ENCODE results near the gene PLAAT3.
"Not testable (repeated sequence)": the region's sequence is repeated elsewhere in the genome, so short reads cannot be mapped to it uniquely, and the experiment has no call there.

The PLAAT3 gene

DNA sequence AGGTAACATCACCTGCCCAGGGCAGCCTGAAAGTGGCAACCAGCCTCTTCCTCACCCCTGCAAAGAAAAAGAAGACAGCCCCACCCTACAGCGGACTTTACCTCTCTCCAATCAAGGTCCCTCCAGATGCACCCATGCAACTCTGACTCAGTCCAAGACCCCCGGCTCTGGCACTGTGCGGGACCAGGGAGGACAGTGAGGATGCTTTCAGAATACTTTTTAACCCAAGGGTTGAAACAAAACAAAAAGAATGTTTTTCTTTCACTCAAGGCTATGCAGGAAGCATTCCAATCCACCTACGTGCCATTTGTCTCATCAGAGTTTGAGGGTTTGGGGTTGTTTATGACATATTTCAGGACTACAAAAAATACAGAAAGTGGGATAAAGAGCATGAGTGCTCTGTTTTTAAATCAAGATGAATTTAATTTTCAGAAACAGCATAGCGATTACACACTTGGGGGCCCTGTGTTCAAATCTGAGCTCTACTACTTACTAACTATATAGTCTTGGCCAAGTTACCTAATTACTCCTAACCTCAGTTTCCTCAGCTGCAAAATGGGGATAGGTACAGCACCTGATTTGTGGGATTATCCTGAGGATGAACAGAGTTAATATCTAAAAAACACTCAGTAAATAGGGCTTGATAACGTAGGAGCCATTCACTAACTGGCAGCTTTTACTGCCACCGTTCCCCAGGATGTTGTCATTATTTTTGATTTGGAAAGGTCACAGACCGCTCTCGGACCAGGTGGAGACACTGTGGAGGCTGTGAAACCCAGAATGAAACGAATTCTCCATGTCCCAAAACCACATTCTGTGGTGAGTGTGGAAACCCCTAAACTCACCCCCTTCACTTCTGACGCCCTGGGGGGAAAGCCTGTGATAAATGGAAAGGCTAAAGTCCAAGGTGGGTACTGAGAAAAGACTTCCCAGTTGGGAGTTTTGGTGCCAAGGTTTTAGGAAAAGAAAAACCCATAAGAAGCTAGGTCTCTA lies 5.6 kb downstream of the PLAAT3 start:
- DNase-seq = no peak

DNA sequence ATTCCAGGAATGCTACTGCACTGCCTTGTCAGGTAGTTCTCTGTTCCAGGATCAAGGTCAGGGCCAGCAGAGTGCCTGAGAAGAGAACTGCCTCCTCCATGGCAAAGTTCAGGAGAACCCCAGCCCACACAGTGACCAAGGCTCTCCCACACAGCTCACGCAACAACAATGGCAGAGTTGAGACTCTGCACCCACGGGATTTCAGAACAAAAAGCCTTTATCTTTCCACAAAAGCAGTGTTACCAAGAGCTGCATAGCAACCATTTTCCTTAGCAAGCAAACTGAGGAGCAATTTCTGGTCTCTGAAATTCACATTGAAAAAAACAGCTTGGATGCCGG lies 11.1 kb downstream of the PLAAT3 start:
- no peak for DNase-seq

DNA sequence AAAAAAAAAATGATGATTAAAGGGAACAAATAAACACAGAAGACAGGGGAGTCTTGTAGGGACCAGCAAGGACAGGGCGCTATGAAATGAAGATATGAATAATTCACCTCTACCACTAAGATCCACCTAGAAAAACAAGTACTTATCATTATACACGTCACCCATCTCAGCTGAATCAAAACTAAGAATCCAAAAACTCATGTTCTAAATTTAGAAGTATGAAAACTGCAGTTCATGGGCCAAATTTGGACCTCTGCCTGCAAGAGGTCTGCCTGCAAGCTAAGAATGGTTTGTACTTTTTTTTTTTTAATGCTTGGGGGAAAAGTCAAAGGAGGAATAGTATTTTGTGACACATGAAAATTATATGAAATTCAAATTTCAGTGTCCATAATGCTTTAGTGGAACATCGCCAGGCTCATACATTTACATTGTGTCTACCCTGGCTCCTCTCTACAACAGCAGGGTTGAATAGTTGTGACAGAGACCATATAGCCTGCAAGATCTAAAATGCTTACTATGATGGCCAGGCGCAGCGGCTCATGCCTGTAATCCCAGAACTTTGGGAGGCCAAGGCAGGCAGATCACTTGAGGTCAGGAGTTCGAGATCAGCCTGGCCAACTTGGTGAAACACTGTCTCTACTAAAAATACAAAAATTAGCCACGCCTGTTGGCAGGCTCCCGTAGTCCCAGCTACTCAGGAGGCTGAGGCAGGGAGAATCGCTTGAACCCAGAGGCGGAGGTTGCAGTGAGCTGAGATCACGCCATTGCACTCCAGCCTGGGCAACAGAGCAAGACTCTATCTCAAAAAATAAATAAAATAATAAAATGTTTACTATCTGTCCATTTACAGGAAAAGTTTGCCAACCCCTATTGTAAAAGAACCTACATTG lies 11.7 kb downstream of the PLAAT3 start:
- not testable (repeated sequence) for DNase-seq

DNA sequence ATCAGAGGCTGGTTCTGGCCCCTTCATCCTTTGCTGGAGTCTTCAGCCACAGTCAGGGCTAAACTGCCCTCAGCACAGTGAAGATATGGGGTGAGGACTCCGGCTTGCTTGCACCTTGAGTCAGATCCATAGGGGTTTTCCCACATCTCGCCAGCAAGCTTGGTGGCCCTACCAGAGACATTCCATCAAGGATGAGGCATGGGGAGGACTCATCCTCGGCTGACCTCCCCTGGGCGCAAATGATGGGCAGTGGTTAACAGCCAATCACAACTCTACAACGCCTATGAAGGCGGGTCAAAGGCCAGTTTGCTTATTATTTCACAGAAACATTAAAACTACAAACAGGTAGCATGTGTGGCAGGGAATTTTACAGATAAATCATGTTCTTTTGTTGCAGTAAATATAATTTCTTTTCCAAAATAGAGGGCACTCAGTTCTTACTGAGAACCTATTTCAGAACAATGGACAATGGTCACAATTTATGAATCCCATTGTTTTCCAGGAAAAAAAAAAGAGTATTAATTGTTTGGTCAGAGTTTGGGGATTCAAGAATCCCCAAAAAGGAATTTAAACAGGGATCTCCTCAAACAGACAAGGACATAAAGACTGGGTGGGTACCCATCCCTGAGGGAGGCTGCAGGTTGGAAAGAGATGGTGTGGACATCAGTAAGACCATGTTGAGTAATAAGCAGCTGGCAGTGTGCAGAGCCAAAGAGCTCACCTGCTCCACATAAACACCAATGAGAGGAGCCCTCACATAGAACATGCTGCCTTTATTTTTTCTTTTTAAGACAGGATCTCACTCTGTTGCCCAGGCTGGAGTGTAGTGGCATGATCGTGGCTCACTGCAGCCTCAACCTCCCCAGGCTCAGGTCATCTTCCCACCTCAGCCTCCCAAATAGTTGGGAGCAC lies 14.8 kb downstream of the PLAAT3 start:
- DNase-seq = no peak

DNA sequence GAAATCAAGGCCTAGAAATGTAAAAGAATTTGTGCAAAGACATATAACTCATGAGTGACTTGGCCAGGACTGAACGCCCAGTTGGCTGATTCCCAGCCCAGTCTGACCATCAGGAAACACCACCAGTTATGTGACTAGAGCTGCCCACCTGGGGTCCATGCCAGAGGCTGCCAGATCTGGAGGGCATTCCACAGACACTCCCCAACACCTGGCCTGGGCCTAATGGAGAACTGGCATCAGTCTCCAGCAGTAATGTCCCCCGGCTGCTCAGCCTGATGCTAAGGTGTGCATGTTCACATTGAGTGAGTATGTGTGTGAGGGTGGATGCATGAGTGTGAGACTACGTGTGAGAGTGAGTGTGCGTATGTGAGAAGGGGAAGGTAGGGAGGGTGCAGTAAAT lies 15.7 kb downstream of the PLAAT3 start:
- no peak for DNase-seq

DNA sequence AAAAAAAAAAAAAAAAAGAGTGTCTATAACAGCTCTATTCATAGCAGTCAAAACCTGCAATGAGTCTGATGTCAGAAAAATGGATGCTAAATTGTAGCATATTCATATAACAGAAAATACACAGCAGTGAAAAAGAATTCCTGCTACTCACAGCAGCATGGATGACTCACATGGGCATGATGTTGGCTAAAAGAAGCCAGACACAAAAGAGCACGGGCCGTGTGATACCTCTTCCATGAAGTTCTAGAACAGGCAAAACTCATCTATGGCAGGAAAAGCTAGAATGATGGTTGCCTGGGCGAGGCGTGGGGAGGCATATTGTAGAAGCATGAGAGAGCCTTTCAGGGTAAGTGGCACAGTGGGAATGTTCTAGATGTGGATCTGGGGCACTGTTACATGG lies 18.9 kb downstream of the PLAAT3 start:
- DNase-seq = no peak

DNA sequence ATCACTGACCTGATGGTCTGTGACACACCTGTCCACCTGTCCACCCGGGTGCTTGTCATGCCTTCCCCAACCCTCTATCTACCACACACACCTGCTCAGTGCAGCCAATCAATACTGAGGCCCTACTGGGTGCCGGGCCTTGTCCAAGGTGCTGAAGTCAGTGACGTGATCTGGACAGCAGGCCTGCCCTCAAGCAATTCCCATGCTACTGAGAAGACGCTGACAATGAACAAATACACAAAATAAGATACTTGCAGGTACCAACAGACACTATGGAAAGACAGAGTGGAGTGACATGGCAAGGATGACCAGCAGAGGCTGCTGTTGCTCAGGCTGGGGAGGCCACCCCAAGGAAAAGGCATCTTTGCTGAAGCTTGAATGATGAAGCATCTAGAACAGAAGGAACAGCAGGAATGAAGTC lies 21.2 kb downstream of the PLAAT3 start:
- DNase-seq = no peak

DNA sequence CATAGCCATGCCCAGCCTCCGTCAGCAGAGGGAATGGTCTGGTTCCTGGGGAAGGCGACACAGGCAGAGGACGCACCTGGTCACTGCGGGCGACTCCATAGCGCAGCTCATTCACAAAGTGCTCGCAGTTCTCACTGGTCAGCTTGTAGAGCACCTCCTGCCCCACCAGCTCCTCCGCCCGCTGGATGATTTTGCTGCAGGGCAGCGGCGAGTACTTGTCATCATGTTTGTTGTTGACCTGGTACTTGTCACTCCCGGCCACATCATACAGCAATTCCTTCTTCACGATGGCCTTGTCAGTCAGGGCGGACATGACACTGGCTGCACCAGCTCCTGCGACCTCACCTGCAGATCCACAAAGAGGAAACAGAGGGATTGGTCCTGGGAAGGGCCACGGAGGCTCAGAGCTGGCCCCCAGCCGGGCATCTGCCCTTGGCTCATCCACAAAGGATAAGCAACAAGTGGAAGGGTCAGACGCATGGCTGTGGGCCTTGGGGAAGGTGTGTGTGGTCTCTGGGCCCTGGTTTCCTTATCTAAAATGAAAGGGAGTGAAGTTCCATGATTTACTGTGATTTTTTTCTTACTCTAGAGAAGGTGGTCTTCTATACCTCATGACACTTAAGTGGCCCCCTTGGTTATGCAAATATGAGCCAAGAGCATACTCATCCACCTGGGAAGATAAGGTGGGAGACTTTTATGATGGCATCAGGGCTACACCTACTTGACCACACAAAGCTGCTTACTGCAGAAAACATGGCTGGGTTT lies 24.0 kb downstream of the PLAAT3 start:
- no peak for DNase-seq

DNA sequence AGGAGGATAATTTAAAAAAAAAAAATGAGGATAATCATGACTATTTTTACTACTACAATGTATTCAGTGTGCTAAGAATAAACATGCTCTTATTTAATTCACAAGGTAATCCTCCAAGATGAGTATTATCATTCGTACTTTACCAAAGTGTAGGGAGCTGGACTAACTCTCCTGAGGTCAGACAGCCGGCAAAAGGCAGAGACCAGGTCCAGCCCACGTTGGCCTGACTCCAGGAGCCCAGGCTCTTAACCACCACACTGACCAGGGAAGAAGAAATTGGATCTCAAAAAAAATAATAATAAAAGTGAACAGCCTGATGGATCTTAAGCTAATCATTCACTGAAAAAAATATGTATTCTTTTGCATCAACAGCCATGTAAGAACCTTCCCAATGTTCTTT lies 25.2 kb downstream of the PLAAT3 start:
- DNase-seq = no peak

DNA sequence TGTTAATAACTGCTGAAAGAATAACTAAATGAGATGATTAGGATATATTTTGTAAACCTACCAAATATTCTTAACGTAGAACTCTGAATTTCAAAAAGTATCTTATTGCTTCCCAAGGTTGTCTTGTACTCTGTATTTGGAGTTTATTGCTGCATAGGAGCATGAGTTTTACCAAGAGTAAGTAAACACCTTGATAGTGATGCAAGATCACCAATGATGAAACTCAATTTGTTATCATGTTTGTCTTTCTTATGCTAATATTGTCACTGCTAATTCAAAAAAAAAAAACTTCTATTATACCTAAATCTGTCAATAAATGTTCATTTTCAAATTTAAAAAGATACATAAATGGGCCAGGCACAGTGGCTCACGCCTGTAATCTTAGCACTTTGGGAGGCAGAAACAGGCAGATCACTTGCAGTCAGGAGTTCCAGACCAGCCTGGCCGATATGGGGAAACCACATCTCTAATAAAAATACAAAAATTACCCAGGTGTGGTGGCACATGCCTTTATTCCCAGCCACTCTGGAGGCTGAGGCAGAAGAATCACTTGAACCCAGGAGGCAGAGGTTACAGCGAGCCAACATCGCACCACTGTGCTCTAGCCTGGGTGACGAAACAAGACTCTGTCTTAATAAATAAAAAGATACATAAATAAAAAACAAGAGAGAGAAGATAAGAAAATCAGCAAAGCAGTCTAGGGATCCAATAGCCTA lies 27.6 kb downstream of the PLAAT3 start:
- no peak for DNase-seq

DNA sequence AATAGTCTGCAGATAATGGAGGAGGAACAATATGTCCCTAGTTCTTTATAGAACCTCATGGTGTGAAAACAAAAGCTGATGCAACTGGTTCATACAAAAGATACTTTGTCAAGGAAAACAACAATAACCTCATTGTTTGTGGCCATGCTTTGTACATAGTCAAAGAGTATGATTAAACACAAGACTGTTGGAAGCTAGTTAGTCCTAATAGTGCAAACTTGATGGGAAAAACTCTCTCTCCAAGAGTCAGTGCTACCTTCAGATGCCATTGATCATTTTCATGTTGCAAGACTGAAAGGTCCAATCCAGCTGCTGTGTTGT lies 30.9 kb downstream of the PLAAT3 start:
- DNase-seq = no peak

DNA sequence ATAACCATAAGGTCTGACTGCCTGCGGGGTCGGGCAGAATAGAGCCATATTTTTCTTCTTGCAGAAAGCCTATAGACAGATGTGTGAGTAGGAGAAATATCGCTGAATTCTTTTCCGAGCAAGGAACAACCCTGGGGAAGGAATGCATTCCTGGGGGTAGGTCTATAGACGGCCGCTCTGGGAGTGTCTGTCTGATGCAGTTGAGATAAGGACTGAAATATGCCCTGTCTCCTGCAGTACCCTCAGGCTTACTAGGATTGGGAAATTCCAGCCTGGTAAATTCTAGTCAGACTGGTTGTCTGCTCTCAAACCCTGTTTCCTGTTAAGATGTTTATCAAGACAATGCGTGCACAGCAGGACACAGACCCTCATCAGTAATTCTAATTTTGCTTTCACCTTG lies 33.0 kb downstream of the PLAAT3 start:
- not testable (repeated sequence) for DNase-seq

DNA sequence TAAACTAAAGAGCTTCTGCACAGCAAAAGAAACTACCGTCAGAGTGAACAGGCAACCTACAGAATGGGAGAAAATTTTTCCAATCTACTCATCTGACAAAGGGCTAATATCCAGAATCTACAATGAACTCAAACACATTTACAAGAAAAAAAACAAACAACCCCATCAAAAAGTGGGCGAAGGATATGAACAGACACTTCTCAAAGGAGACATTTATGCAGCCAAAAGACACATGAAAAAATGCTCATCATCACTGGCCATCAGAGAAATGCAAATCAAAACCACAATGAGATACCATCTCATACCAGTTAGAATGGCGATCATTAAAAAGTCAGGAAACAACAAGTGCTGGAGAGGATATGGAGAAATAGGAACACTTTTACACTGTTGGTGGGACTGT lies 35.4 kb downstream of the PLAAT3 start:
- not testable (repeated sequence) for DNase-seq

DNA sequence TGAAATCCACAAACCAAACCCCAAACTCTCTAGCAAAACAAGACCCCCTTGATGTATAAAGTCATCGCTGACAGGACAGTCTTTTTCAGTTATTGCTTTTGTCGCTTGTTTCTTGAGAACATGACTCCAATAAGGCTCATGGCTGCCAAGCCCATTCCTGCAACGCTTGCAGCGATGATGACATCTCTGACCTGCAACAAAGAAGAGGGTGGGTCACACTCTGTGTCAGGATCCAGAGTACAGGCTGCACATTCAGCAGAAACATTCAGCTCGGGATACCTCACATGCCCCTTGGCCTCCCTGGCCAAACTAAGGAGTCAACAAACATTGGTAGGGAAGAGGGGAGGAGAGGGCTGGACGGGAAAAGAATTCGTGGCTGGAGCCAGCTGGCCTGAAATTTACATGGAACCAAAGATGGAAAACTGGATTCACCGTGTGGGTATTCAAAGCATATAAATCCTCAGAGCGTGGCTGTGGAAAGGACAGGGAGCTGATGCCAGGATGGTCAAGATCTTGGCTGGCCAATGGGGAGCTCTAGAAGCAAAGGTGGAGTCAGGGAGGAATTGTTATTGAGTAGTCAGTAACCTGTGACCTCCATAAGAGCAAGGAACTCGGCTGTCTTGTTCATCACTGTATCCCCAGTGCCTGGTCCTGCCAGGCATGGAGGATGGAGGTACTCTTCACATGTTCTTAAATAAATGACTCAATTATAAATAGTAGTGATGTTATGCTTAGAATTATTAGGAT lies 39.2 kb downstream of the PLAAT3 start:
- DNase-seq = no peak

DNA sequence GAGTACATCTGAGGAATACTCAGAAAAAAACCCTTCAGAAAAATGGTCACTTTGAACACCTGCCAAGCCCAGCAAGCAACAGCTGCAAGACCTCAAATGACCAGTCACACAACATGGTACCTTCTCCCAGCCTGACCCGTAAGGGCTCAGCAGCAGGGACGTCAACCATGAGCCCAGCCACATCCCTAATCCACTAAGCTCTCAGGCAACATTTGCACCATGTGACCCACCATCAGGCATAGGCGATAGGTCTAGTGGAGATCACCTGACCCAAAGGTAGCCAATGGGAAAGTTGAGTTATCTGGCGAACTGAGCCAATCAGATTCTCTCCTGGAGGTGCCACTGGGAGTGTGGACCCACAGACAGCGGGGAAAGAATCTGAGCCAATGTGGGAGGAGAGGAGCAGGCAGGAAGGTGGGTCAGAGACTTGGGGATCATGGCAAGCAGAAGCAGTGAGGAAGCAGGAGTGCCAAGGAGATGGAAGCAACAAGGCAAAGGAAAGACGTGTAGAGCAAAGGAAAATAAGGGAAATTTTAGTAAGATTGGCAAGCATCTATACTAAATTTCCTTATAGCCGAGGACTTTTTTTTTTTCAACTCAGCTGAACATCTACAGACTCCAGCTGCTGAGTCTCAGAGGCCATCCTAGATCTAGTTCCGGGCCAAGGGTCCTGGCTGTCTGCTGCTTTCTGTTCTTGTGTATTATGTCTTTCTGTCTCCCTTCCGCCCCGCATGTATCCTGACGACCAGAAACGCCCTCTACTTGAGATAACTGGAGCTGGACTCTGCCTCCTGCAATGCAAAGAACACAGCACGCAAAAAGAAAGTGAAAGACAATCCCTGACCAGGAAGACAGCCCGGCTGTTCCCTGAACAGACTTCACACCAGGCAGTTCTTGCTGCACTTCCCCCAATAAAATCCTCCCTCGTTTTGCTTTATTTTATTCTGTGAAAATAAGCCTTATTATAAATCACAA lies 40.1 kb downstream of the PLAAT3 start:
- DNase-seq = peak; percentile 12

DNA sequence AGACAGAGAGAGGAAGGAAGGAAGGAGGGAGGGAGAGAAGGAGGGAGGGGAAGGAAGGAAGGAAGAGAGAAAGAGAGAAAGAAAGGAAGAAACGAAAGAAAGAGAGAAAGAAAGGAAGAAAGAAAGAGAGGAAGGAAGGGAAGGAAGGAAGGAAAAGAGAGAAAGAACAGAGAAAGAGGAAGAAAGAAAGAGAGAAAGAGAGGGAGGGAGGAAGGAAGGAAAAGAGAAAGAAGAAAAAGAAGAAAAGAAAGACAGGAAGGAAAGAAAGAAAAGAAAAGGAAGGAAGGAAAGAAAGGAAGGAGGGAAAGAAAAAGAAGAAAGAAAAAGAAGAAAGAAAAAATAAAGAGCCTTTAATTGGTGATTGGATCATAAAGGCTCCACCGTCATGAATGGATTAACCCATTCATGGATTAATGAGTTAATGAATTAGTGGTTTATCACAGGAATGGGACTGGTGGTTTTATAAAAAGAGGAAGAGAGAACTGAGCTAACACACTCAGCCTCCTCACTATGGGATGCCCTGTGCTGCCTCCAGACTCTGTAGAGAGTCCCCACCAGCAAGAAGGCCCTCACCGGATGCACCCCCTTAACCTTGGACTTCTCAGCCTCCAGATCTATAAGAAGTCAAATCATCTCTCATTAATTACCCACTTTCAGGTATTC lies 42.1 kb downstream of the PLAAT3 start:
- no peak for DNase-seq

DNA sequence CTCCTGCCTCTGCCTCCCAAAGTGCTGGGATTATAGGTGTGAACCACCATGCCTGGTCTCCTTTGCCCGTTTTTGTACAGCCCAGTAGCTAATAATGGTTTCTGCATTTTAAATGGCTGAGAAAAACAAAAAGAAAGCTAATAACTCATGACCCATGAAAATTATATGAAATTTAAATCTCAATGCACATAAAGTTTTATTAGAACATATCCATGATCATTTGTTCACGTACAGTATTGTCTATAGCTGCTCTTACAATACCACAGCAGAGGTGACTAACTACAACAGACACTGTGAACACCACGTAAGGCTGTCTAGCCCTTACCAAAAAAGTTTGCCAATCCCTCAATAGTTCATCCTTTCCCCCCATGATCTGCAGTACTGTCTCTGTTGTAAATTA lies 44.7 kb downstream of the PLAAT3 start:
- DNase-seq = no peak

DNA sequence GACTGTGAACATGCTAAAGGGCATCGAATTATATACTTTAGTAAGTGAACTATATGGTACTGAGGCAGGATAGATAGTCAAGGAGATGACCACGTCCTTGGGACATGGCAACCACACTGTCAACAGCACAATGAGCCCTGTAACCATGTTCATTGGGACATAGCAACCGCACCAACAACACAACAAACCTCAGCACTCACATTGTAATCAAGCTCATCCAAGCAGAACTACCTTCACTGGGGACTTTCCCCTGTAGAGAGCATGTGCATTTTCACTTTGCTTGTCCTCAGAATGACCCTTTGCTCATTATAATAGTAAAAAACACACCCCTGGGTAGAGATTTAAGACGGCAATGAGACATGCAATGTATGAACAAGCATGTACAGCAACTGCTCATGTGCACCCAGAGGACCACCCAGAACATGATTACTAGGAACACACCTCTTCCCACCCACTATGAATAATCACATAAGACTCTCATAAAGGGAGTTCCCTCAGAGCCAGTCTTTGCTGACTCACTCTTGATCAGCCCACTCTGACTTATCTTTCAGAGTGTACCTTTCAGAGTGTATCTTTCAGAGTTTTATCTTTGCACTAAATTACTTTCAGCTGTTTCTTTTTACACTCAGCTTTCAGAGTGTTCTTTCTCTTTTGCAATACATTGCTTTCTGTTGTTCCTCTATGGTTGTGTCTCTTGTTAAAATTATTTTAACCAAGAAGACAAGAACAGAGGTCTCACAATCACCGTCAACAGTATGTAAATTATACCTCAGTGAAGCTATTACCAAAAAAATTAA lies 47.0 kb downstream of the PLAAT3 start:
- DNase-seq = peak; percentile 63
